ENCODE data around the gene SLC17A7.
A peak's percentile ranks its signal among the peaks of the same experiment; 100 is the strongest.

- TF ChIP-seq EZH2 (IDR thresholded peaks at IDR 0.05) (no peak), POLR2AphosphoS5 (IDR thresholded peaks at IDR 0.05; ENCODE audit: borderline replicate concordance, low read depth, low read length) (peak; percentile 56; the same call in 1 of the 2 replicates)
These were observed 1.5 kb upstream of the SLC17A7 start for GRCh38 chr19:49442771-49443365.

All from SK-N-MC (cell line).